BLaER1 (cell line): ENCODE results near the gene FERD3L.

Source experiments
- H3K27ac ChIP-seq: shearing (Covaris generic); formaldehyde crosslinking; 2 replicates; pipeline ENCODE4 v1.8.1; 2022
- H3K27me3 ChIP-seq: shearing (Covaris generic); formaldehyde crosslinking; 2 replicates; pipeline ENCODE4 v1.8.1; 2022
- H3K36me3 ChIP-seq: shearing (Covaris generic); formaldehyde crosslinking; 2 replicates; pipeline ENCODE4 v1.8.1; 2022
- H3K4me1 ChIP-seq: shearing (Covaris generic); formaldehyde crosslinking; 2 replicates; pipeline ENCODE4 v1.8.1; 2022
- H3K4me2 ChIP-seq: shearing (Covaris generic); formaldehyde crosslinking; 2 replicates; pipeline ENCODE4 v1.8.1; 2022
- H3K4me3 ChIP-seq: shearing (Covaris generic); formaldehyde crosslinking; 2 replicates; pipeline ENCODE4 v1.8.1; 2022
- H3K9ac ChIP-seq: shearing (Covaris generic); formaldehyde crosslinking; 2 replicates; pipeline ENCODE4 v1.8.1; 2022
- H3K9me3 ChIP-seq: shearing (Covaris generic); formaldehyde crosslinking; 2 replicates; pipeline ENCODE4 v1.8.1; 2022
- H4K20me1 ChIP-seq: shearing (Covaris generic); formaldehyde crosslinking; 2 replicates; pipeline ENCODE4 v1.8.1; 2022
- Cebpa-rat ChIP-seq: shearing (Covaris generic); IDR thresholded peaks from 2 replicates; pipeline ENCODE4 v1.8.1; 2022

FERD3L gene

DNA sequence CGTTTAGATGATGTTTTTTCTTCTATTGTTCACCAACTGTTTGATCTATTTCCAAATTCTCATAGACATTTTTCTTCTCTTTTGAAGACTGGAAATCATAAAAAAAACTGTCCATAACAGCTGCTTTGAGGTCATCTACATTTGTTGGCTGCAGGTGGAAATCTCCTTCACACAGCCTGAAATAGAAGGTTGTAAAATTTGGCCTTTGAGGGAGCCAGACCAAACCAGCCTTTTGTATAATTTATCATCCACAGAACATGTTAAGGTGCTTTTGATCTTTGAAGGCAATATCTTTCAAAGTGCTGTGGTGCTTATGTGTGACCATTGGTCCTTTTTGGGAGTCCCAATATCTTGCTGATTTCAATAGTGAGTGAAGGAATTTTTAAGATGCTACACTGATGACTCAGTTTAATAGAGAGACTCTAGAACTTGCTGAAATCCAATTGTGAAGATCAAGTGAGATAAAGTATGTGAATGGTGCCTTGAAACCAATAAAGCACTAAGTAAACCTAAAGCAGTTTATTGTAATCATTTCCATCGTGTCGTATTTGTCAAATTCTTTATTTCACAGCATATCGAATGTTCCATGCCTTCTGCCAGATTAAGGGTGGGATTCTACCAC is 5.4 kb downstream of the FERD3L start:
- Histone ChIP-seq H3K27ac (no peak overlapping the region), H3K4me2 (no peak overlapping the region), H3K36me3 (no peaks in the 10 kb centered on the region), H3K9me3 (0 out of 2 replicates have a peak, but pooled peaks cover under 1% of the 10 kb centered on the region), H3K27me3 (no peaks in the 10 kb centered on the region), H3K4me1 (no peaks in the 10 kb centered on the region), H4K20me1 (no peaks in the 10 kb centered on the region), H3K4me3 (no peak overlapping the region), H3K9ac (no peak overlapping the region)
- TF ChIP-seq Cebpa-rat = no peak

DNA sequence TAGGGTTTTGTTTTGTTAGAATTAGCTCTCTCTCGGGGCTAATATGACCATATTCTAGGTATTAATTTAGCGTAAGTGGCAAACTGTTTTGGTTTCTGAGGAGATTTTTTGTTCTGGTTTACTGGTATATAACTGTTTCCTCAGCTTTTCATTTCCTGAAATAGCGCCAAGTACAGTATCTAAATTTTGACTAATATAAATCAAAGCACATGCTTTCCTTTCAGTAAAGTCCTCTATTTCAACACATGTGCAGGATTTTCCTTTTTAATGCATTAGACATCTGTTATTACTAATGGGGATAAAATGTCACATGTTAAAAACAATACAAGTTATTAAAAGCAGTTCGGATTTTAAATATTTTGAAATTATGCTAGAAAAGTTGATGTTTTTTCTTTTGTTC is 11.3 kb downstream of the FERD3L start:
- Histone ChIP-seq H3K4me1 (no peaks in the 10 kb centered on the region), H3K36me3 (no peaks in the 10 kb centered on the region), H3K9ac (no peak overlapping the region), H4K20me1 (no peaks in the 10 kb centered on the region), H3K27ac (no peak overlapping the region), H3K4me3 (no peak overlapping the region), H3K27me3 (no peaks in the 10 kb centered on the region), H3K9me3 (no peaks in the 10 kb centered on the region), H3K4me2 (no peak overlapping the region)
- no peak for TF ChIP-seq Cebpa-rat

DNA sequence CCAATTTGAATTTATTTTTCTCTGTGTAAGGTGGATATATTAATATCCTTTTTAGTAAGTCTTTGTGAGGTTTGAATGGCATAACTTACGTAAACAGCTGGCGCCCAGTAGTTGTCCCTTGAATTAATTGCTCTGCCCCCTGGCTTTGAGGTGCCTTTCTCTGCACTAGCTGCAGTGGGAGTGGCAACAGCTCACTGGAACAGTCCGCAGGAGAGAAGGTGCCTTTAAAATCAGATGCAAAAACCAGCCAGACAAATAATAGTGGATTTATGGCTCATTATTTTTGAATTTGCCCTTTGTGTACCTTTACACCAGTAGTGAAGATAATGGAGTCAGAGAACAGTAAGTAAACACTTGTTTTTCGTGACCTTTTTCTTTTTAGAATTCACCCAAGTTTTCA is 11.8 kb downstream of the FERD3L start:
- no peaks in the 10 kb centered on the region for H3K9me3 ChIP-seq
- TF ChIP-seq Cebpa-rat = no peak
- no peak overlapping the region for H3K9ac ChIP-seq
- no peaks in the 10 kb centered on the region for H3K36me3 ChIP-seq
- H3K27me3 ChIP-seq = no peaks in the 10 kb centered on the region
- no peak overlapping the region for H3K27ac ChIP-seq
- H3K4me1 ChIP-seq = no peaks in the 10 kb centered on the region
- no peak overlapping the region for H3K4me3 ChIP-seq
- H3K4me2 ChIP-seq = no peak overlapping the region
- no peaks in the 10 kb centered on the region for H4K20me1 ChIP-seq

DNA sequence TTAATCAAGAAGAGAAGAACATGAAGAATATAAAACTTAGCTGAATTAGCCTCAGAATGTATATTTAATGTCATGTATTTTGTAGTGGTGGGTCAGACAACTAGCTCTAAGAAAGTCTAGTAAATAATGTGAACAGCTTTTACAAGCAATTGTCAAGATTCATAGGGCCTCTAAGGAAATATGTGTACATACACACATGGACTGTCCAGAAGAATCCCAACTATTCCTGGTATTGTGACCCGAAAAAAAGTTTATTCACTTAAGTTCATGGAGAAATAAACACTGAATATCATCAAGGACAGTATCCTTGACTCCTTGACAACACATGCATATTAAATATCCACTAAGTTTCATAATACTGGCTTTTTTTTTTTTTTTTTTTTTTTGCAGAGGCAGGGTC is 16.4 kb downstream of the FERD3L start:
- no peak for TF ChIP-seq Cebpa-rat
- Histone ChIP-seq H3K9me3 (no peaks in the 10 kb centered on the region), H3K27ac (no peak overlapping the region), H3K27me3 (no peaks in the 10 kb centered on the region), H3K4me3 (no peak overlapping the region), H3K4me1 (no peaks in the 10 kb centered on the region), H4K20me1 (no peaks in the 10 kb centered on the region), H3K4me2 (no peak overlapping the region), H3K9ac (no peak overlapping the region), H3K36me3 (no peaks in the 10 kb centered on the region)

DNA sequence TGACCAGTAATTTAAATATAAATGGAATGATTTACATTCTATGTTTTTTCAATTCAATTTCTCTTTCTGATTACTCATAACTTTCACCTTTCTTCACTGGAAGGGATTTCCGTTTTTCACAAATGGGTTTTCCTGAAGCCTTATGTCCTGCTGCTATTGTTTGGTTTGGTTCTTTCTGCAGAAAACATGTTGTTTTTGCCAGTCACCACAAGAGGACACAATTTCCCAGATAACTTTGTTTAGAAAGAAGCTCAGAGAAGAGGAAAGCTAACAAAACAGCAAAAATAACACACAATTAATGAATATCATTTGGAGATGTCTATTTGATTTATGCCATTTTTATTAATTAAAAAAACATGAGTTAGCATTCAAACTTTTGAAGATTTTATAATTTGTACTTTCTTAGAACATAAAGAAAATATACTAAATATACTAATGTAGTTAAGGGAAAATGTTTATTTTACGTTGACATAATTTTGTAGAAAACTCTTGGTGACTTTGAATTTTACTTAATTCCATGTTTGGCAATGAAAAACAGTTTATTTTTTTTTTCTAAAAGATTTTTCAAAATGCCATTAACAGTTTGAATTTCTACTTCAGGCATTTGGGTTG is 23.1 kb downstream of the FERD3L start:
- Histone ChIP-seq H4K20me1 (peaks cover 43% of the 10 kb centered on the region), H3K9me3 (peaks cover under 1% of the 10 kb centered on the region; the same call in 1 of the 2 replicates), H3K36me3 (no peaks in the 10 kb centered on the region), H3K27me3 (peaks cover 49% of the 10 kb centered on the region), H3K4me3 (no peak overlapping the region), H3K27ac (no peak overlapping the region), H3K4me1 (peaks cover under 1% of the 10 kb centered on the region; the same call in 1 of the 2 replicates), H3K9ac (no peak overlapping the region), H3K4me2 (no peak overlapping the region)
- TF ChIP-seq Cebpa-rat = no peak

DNA sequence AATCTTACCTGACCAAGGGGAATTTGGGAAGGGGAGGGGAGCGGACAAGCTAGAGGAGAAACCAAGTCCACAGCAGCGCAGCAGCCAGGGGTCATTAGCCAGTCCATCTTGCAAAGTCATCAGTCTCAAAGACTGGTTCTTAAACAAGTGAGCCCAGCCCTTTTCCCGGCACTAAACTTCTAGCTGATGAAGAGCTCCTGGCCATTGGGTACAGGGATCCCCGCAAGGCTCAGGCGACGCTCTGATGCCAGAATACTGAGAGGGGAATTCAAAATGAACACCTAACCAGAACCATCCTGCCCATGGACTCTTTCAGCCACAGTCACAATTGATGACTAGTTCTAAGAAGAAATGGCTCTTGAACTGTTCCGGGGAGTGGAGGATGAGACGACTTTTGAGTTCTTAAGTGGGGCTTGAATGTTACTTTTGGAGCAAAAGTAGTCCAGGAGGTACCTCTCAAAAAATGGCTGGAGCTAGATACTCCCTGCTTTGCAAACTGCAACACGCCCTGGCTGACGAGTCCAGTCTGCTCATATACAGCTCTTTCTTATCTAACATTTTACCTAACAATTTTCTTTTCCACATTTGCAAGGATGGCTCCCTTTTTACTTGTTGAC is 25.2 kb downstream of the FERD3L start:
- no peak for TF ChIP-seq Cebpa-rat
- peaks cover 10% of the 10 kb centered on the region for H3K9me3 ChIP-seq
- peaks cover 64% of the 10 kb centered on the region for H4K20me1 ChIP-seq
- no peak overlapping the region for H3K9ac ChIP-seq
- H3K27ac ChIP-seq = no peak overlapping the region
- H3K4me1 ChIP-seq = peaks cover 11% of the 10 kb centered on the region; the same call in 1 of the 2 replicates
- H3K27me3 ChIP-seq = peaks cover 70% of the 10 kb centered on the region
- no peak overlapping the region for H3K4me3 ChIP-seq
- H3K36me3 ChIP-seq = no peaks in the 10 kb centered on the region
- no peak overlapping the region for H3K4me2 ChIP-seq

DNA sequence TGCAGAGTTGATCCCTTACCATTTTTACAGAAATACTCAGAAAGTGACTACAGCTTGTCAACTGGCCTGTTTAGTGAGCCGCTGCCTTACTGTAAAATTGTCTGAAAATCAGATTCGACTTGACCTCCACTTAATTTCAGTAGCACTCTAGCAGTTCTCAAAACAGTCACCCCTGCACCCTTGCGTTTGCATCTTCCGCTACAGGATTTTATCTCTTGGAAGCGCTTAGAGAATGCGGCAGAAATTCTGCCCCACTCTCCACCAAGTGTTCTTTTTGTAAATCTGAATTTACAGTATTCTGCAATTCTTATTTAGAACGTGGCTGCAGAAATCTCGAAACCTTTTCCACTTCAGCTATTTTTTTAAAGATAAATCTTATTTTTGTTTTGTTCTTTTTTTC is 25.8 kb downstream of the FERD3L start:
- TF ChIP-seq Cebpa-rat = no peak
- Histone ChIP-seq H3K4me2 (no peak overlapping the region), H3K4me3 (no peak overlapping the region)

DNA sequence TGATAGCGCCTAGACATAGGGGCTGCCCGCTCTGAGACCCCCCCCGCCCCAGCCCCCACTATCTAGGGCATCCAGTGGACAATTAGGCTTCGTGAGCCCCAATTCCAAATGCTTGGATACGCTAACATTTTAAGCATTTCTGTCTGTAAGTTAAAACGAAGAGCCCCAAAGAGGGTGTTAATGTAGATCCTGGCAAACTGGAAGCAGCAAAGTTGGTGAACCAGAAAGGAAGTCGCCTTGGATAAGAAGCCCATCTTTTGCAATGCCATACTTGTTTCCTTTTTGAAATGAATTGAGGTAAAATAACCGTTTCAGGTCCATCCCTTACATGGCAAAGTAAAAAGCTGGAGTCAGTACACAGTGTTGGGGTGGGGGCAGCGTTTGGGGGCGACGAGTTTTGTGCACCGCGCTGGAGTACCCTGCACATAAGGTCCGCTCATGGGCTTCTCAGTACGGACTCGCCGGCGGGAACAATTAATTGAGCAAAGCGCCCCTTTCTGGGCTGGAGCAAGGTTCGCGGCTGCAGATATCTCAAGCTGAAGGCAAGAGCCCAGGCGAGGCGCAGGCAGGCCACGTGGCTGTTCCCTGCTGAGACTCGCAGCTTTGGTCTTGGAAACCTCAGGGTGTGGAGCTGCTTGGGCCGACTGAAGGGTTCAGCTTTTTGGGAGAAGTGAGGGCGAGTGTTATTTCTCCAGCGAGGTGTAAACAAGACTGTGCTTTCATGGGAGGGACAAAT is 26.4 kb downstream of the FERD3L start:
- H4K20me1 ChIP-seq = peaks cover 76% of the 10 kb centered on the region
- H3K9ac ChIP-seq = no peak overlapping the region
- H3K36me3 ChIP-seq = no peaks in the 10 kb centered on the region
- TF ChIP-seq Cebpa-rat = no peak
- H3K4me1 ChIP-seq = peaks cover 11% of the 10 kb centered on the region; the same call in 1 of the 2 replicates
- H3K4me3 ChIP-seq = no peak overlapping the region
- H3K27ac ChIP-seq = no peak overlapping the region
- H3K9me3 ChIP-seq = peaks cover 10% of the 10 kb centered on the region
- H3K27me3 ChIP-seq = peaks cover 82% of the 10 kb centered on the region
- no peak overlapping the region for H3K4me2 ChIP-seq

More for the DNA sequence above, 25.8 kb downstream of the FERD3L start:
- Histone ChIP-seq H4K20me1 (peaks cover 70% of the 10 kb centered on the region), H3K27me3 (peaks cover 77% of the 10 kb centered on the region), H3K27ac (no peak overlapping the region), H3K9ac (no peak overlapping the region), H3K36me3 (no peaks in the 10 kb centered on the region), H3K4me1 (peaks cover 11% of the 10 kb centered on the region; the same call in 1 of the 2 replicates), H3K9me3 (peaks cover 10% of the 10 kb centered on the region)

DNA sequence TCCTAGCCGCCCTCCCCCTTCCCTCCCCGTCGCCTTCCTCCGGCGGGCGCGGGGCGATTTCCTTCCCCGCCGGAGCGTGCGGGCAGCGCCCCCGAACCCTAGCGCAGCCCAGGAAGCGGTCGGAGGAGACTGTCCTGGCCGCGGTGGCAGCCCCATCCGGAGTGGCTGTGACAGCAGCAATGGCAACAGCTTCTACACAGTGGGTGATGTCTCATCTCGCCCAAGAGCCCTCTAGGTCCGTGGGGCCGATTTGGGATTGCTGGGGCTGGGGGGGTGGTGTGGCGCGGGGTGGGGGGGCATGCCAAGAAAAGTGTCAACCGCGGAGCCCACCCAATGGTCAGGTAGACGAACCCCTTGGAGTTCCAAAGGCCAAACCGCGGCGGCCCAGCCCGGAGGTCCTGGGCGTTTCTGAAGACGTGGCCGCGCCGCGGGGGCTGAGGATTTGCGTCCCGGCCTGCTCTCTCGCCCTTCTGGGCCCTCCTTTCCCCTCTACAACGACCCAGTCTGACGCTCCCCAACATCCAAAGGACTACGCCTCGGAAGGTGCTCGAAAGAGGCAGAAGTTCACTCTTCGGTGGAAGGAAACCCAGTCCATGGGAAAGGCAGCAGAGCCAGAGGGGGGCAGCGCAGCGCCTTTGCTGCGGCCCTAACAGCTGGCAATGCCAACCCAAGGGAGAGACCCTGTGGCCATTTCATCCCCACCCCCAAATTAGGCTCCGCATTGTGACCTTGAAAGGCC is 27.2 kb downstream of the FERD3L start:
- no peak for TF ChIP-seq Cebpa-rat
- Histone ChIP-seq H4K20me1 (peaks cover 84% of the 10 kb centered on the region), H3K9ac (no peak overlapping the region), H3K4me3 (no peak overlapping the region), H3K4me2 (peak overlapping the region; percentile 23; the same call in 1 of the 2 replicates), H3K9me3 (peaks cover 10% of the 10 kb centered on the region), H3K36me3 (no peaks in the 10 kb centered on the region), H3K4me1 (peaks cover 11% of the 10 kb centered on the region; the same call in 1 of the 2 replicates), H3K27me3 (peaks cover 90% of the 10 kb centered on the region), H3K27ac (no peak overlapping the region)
